Upper lobe of right lung (tissue), 1 donor: ENCODE results near the gene C3orf20. TPM values are rescaled to one million over a fixed set of nuclear protein-coding genes. Genes with fewer than 3 reads are reported as not detected.
A peak's percentile ranks its signal among the peaks of the same experiment; 100 is the strongest.

Experiments used
- ATAC-seq: fragments of 200-7000 bp; cut with Tn5 transposase; one replicate; pipeline ENCODE4 v1.9.1; 2020; ENCODE audit warnings: mild to moderate bottlenecking, moderate library complexity
- DNase-seq: peaks from one replicate; pipeline ENCODE4 v3.0.0-alpha.2; 2020
- H3K27ac ChIP-seq: fragments of 200-600 bp; one replicate; pipeline ENCODE4 v1.8.0; 2022
- H3K27me3 ChIP-seq: fragments of 200-600 bp; one replicate; pipeline ENCODE4 v1.8.0; 2022; ENCODE audit warnings: mild to moderate bottlenecking
- H3K36me3 ChIP-seq: fragments of 200-600 bp; one replicate; pipeline ENCODE4 v1.8.0; 2022
- H3K4me1 ChIP-seq: fragments of 200-600 bp; one replicate; pipeline ENCODE4 v1.8.0; 2022
- H3K4me3 ChIP-seq: fragments of 200-600 bp; one replicate; pipeline ENCODE4 v1.8.0; 2022; ENCODE audit warnings: mild to moderate bottlenecking
- H3K9me3 ChIP-seq: fragments of 200-600 bp; one replicate; pipeline ENCODE4 v1.8.0; 2022
- CTCF ChIP-seq: fragments of 200-600 bp; IDR thresholded peaks from one replicate; pipeline ENCODE4 v1.8.0; 2022; ENCODE audit warnings: antibody characterized with exemption
- intact Hi-C: fragments of 100-400 bp; cut with DNase I; formaldehyde crosslinking; loops from one replicate; pipeline ENCODE4 v1.11.0; 2022
- total RNA-seq: library from RNA; stranded (reverse); fragmentation: NEBNext Ultra II Directional; extraction: Animal tissue kit (Norgen Biotek cat#: 25700); gene quantifications from one replicate; pipeline ENCODE4 v1.2.1, GENCODE V29; 2021
- donor health status: DM: no; HTN: yes; CAD: no; lungs with severe emphysema.

Gene C3orf20
- total RNA-seq, 1 donor from 2014 or later = 0.14 TPM

- Histone ChIP-seq H3K27me3 (no peaks in the 10 kb centered on the region), H3K27ac (no peak overlapping the region), H3K4me1 (no peaks in the 10 kb centered on the region), H3K4me3 (no peak overlapping the region), H3K9me3 (no peaks in the 10 kb centered on the region), H3K36me3 (no peaks in the 10 kb centered on the region)
- intact Hi-C loops = no loop called here
- ATAC-seq (no peak), DNase-seq (no peak)
- no peak for TF ChIP-seq CTCF
These were observed 43.8 kb upstream of the C3orf20 start for GRCh38 chr3:14631101-14631497.

- no peaks in the 10 kb centered on the region for H3K9me3 ChIP-seq
- intact Hi-C loops = no loop called here
- no peak for TF ChIP-seq CTCF
- no peak overlapping the region for H3K4me3 ChIP-seq
- H3K36me3 ChIP-seq = no peaks in the 10 kb centered on the region
- no peak overlapping the region for H3K27ac ChIP-seq
- H3K27me3 ChIP-seq = peaks cover 4% of the 10 kb centered on the region
- DNase-seq = no peak
- H3K4me1 ChIP-seq = no peaks in the 10 kb centered on the region
- peak; percentile 33 for ATAC-seq
These were observed 43.1 kb upstream of the C3orf20 start for GRCh38 chr3:14631687-14632441.

- no peak overlapping the region for H3K4me3 ChIP-seq
- no peaks in the 10 kb centered on the region for H3K9me3 ChIP-seq
- H3K36me3 ChIP-seq = no peaks in the 10 kb centered on the region
- no peak for TF ChIP-seq CTCF
- intact Hi-C loops = no loop called here
- no peak for ATAC-seq
- no peak for DNase-seq
- peaks cover 11% of the 10 kb centered on the region for H3K27me3 ChIP-seq
- H3K4me1 ChIP-seq = no peaks in the 10 kb centered on the region
- H3K27ac ChIP-seq = no peak overlapping the region
These were observed 42.5 kb upstream of the C3orf20 start for GRCh38 chr3:14632442-14632930.

- Histone ChIP-seq H3K4me1 (no peaks in the 10 kb centered on the region), H3K27ac (no peak overlapping the region), H3K27me3 (peaks cover 17% of the 10 kb centered on the region), H3K9me3 (no peaks in the 10 kb centered on the region), H3K36me3 (no peaks in the 10 kb centered on the region), H3K4me3 (no peak overlapping the region)
- DNase-seq = no peak
- intact Hi-C loops = no loop called here
- no peak for ATAC-seq
- no peak for TF ChIP-seq CTCF
These were observed 41.5 kb upstream of the C3orf20 start for GRCh38 chr3:14633417-14633816.

GRCh38 chr3:14633819-14634424, 41.0 kb upstream of the C3orf20 start:
- DNase-seq (peak; percentile 80), ATAC-seq (peak; percentile 89)

More at GRCh38 chr3:14633819-14634424, 41.0 kb upstream of the C3orf20 start:
- intact Hi-C loops = no loop called here
- H3K27ac ChIP-seq = no peak overlapping the region
- peak; percentile 88 for TF ChIP-seq CTCF
- H3K4me3 ChIP-seq = no peak overlapping the region
- H3K4me1 ChIP-seq = no peaks in the 10 kb centered on the region
- no peaks in the 10 kb centered on the region for H3K36me3 ChIP-seq
- no peaks in the 10 kb centered on the region for H3K9me3 ChIP-seq
- peaks cover 22% of the 10 kb centered on the region for H3K27me3 ChIP-seq
